Smooth muscle cell (in vitro differentiated cells): Measurements from ENCODE around the gene COL24A1. TPM values are rescaled to one million over a fixed set of nuclear protein-coding genes. Genes with fewer than 3 reads are reported as not detected.

ENCODE experiments used
- DNase-seq: peaks from one replicate; lab custom pipeline; 2025; ENCODE audit not compliant: unreplicated experiment; lab: John Stamatoyannopoulos, UW
- H2AFZ ChIP-seq: fragments of 200-600 bp; sonication (generic); 2 replicates; pipeline ENCODE4 v1.6.0; 2016; ENCODE audit warnings: antibody characterized with exemption, low read depth, mild to moderate bottlenecking
- H3F3A ChIP-seq: fragments of 200-600 bp; sonication (generic); 2 replicates; pipeline ENCODE4 v1.6.0; 2017; ENCODE audit warnings: antibody characterized with exemption, low read depth
- H3K27ac ChIP-seq: fragments of 200-600 bp; sonication (generic); 2 replicates; pipeline ENCODE4 v1.5.1; 2016; ENCODE audit warnings: low read depth, mild to moderate bottlenecking
- H3K27me3 ChIP-seq: fragments of 200-600 bp; sonication (generic); 2 replicates; pipeline ENCODE4 v1.6.1; 2016; ENCODE audit warnings: low read depth, mild to moderate bottlenecking
- H3K36me3 ChIP-seq: fragments of 200-600 bp; sonication (generic); 2 replicates; pipeline ENCODE4 v1.5.1; 2016; ENCODE audit warnings: low read depth
- H3K4me1 ChIP-seq: fragments of 200-600 bp; sonication (generic); 2 replicates; pipeline ENCODE4 v1.5.1; 2016; ENCODE audit warnings: low read depth
- H3K4me2 ChIP-seq: fragments of 200-600 bp; sonication (generic); 2 replicates; pipeline ENCODE4 v1.6.0; 2016; ENCODE audit warnings: mild to moderate bottlenecking
- H3K4me3 ChIP-seq: fragments of 200-600 bp; sonication (generic); 2 replicates; pipeline ENCODE4 v1.5.1; 2016; ENCODE audit warnings: mild to moderate bottlenecking
- H3K79me2 ChIP-seq: fragments of 200-600 bp; sonication (generic); 2 replicates; pipeline ENCODE4 v1.6.0; 2016; ENCODE audit warnings: low read depth, mild to moderate bottlenecking
- H3K9ac ChIP-seq: fragments of 200-600 bp; sonication (generic); 2 replicates; pipeline ENCODE4 v1.6.0; 2016; ENCODE audit warnings: low read depth
- H3K9me3 ChIP-seq: fragments of 200-600 bp; sonication (generic); replicated peaks from 2 replicates; pipeline ENCODE4 v1.5.1; 2016; ENCODE audit warnings: low read depth
- H4K20me1 ChIP-seq: fragments of 200-600 bp; sonication (generic); 2 replicates; pipeline ENCODE4 v1.6.0; 2016; ENCODE audit warnings: low read depth
- WGBS: methylation state at CpG from one replicate; pipeline ENCODE4 v1.1.7; 2016; ENCODE audit warnings: low lambda C conversion rate; 5-methylcytosine and 5-hydroxymethylcytosine counted together
- polyA plus RNA-seq: library from polyadenylated mRNA; unstranded; fragments of >200 nt; fragmentation: Nextera tagmentation; extraction: Ambion mirVana; gene quantifications from 2 replicates; pipeline ENCODE4 v1.2.1, GENCODE V29; 2016
- total RNA-seq: library from RNA; depleted of rRNA; stranded (reverse); fragments of >200 nt; gene quantifications from 2 replicates; pipeline ENCODE4 v1.2.3, GENCODE V29; 2014
- TF ChIP-seq, protein P1 (sequence below): fragments of 200-600 bp; sonication (generic); IDR thresholded peaks from 2 replicates; pipeline ENCODE4 v1.5.1; 2017; ENCODE audit warnings: borderline replicate concordance, mild to moderate bottlenecking, antibody characterized with exemption; ENCODE audit not compliant: insufficient read depth, poor library complexity, severe bottlenecking

COL24A1 gene
- total and polyA plus RNA-seq, 2 experiments from 2014 or later = 1.5 to 3.2 TPM

GRCh38 chr1:85889870-85890269 lies 266.7 kb downstream of the COL24A1 start:
- no peaks in the 10 kb centered on the region for H3K36me3 ChIP-seq
- no peaks in the 10 kb centered on the region for H3K27me3 ChIP-seq
- no peak for DNase-seq
- H3K79me2 ChIP-seq = no peaks in the 10 kb centered on the region
- no peak overlapping the region for H3K27ac ChIP-seq
- WGBS = 95% methylated on average over 2 of the region's 2 CpGs
- no peak overlapping the region for H2AFZ ChIP-seq
- H3K4me3 ChIP-seq = no peak overlapping the region
- no peaks in the 10 kb centered on the region for H3K9me3 ChIP-seq
- no peaks in the 10 kb centered on the region for H4K20me1 ChIP-seq
- TF ChIP-seq, protein P1, sequence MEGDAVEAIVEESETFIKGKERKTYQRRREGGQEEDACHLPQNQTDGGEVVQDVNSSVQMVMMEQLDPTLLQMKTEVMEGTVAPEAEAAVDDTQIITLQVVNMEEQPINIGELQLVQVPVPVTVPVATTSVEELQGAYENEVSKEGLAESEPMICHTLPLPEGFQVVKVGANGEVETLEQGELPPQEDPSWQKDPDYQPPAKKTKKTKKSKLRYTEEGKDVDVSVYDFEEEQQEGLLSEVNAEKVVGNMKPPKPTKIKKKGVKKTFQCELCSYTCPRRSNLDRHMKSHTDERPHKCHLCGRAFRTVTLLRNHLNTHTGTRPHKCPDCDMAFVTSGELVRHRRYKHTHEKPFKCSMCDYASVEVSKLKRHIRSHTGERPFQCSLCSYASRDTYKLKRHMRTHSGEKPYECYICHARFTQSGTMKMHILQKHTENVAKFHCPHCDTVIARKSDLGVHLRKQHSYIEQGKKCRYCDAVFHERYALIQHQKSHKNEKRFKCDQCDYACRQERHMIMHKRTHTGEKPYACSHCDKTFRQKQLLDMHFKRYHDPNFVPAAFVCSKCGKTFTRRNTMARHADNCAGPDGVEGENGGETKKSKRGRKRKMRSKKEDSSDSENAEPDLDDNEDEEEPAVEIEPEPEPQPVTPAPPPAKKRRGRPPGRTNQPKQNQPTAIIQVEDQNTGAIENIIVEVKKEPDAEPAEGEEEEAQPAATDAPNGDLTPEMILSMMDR = no peak
- no peak overlapping the region for H3K9ac ChIP-seq
- no peak overlapping the region for H3K4me2 ChIP-seq
- H3F3A ChIP-seq = no peaks in the 10 kb centered on the region
- H3K4me1 ChIP-seq = no peaks in the 10 kb centered on the region

DNA sequence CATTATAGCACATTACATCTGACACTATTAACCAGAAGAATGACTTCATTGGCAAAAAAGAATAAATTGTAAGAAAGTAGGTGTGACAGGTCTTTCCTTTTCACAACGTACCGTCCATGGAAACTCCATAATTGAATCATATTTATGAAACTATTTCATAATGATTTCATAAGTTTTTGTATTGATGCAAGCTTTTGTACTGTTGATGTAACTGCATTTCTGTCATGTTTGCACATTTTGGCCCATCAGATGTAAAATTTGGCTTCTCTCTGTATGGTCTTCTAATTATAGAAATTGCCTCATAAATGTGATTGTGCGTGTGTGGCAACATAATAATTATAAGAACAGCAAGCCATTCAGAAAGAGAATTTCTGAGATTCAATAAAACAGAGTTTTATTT lies 267.7 kb downstream of the COL24A1 start:
- H3K36me3 ChIP-seq = no peaks in the 10 kb centered on the region
- WGBS = 96% methylated on average over 3 of the region's 3 CpGs
- H3K79me2 ChIP-seq = no peaks in the 10 kb centered on the region
- H3K9me3 ChIP-seq = no peaks in the 10 kb centered on the region
- H3K27ac ChIP-seq = no peak overlapping the region
- H2AFZ ChIP-seq = no peak overlapping the region
- no peak overlapping the region for H3K9ac ChIP-seq
- H3K27me3 ChIP-seq = no peaks in the 10 kb centered on the region
- H4K20me1 ChIP-seq = no peaks in the 10 kb centered on the region
- no peaks in the 10 kb centered on the region for H3K4me1 ChIP-seq
- no peak overlapping the region for H3K4me3 ChIP-seq
- TF ChIP-seq, protein P1 = no peak
- H3K4me2 ChIP-seq = no peak overlapping the region
- H3F3A ChIP-seq = no peaks in the 10 kb centered on the region
- DNase-seq = no peak

GRCh38 chr1:85884372-85885035 lies 272.1 kb downstream of the COL24A1 start:
- TF ChIP-seq, protein P1 = peak; percentile 56
- H3K4me2 ChIP-seq = no peak overlapping the region
- DNase-seq = no peak
- peak overlapping the region; percentile 67 for H2AFZ ChIP-seq
- H3K4me1 ChIP-seq = no peaks in the 10 kb centered on the region
- H3K79me2 ChIP-seq = no peaks in the 10 kb centered on the region
- H3K9me3 ChIP-seq = no peaks in the 10 kb centered on the region
- H3F3A ChIP-seq = no peaks in the 10 kb centered on the region
- no peak overlapping the region for H3K27ac ChIP-seq
- no peaks in the 10 kb centered on the region for H3K36me3 ChIP-seq
- no peaks in the 10 kb centered on the region for H4K20me1 ChIP-seq
- H3K27me3 ChIP-seq = no peaks in the 10 kb centered on the region
- H3K9ac ChIP-seq = no peak overlapping the region
- WGBS = 36% methylated on average over 1 of the region's 1 CpG
- H3K4me3 ChIP-seq = no peak overlapping the region

DNA sequence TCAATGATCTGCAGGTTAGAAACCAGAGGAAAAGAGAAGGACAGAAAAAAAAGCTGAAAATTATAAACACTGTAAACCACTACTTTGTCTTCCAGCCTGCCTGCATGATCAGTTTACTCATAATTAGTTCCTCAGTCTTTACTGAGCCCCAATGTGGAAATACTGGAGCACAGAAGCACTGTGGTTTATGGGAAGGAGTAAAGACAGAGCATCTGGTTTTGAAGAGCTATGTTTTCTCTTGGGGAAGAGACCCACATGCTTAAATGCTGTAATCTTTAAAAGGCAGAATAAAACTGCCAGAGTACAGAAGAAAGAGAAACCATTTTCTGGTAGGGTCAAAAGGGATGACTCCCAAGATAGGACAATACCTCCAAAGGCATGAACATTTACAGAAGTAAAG lies 289.4 kb downstream of the COL24A1 start:
- H4K20me1 ChIP-seq = no peaks in the 10 kb centered on the region
- no peak overlapping the region for H3K4me2 ChIP-seq
- H3K9me3 ChIP-seq = no peaks in the 10 kb centered on the region
- TF ChIP-seq, protein P1 = no peak
- peak overlapping the region; percentile 9 for H3K27ac ChIP-seq
- H3K9ac ChIP-seq = no peak overlapping the region
- H3K4me1 ChIP-seq = no peaks in the 10 kb centered on the region
- H3F3A ChIP-seq = peaks cover 5% of the 10 kb centered on the region
- peak overlapping the region; percentile 26 for H2AFZ ChIP-seq
- H3K4me3 ChIP-seq = no peak overlapping the region
- no peaks in the 10 kb centered on the region for H3K36me3 ChIP-seq
- DNase-seq = no peak
- no peaks in the 10 kb centered on the region for H3K27me3 ChIP-seq
- H3K79me2 ChIP-seq = no peaks in the 10 kb centered on the region
